Central memory CD8-positive, alpha-beta T cell (primary cell): Measurements from ENCODE around the gene GPRC5B.

Experiments
- ATAC-seq: fragments of 150-1000 bp; cut with Tn5 transposase; replicated peaks from 2 replicates; pipeline ENCODE4 v1.10.0; 2022; ENCODE audit warnings: mild to moderate bottlenecking, moderate FRiP score, moderate number of reproducible peaks; ENCODE audit not compliant: poor library complexity, severe bottlenecking; ENCODE audit errors: extremely low read depth
- DNase-seq, 2 donors: peaks; one replicate each; pipeline ENCODE4 v3.0.0; 2021; ENCODE audit warnings: low spot score in 2 of 2
- H3K27ac Mint-ChIP-seq: one replicate; pipeline ENCODE4 v1.8.0; 2022; ENCODE audit warnings: low read depth, mild to moderate bottlenecking, moderate library complexity, mixed read lengths
- H3K27me3 Mint-ChIP-seq: one replicate; pipeline ENCODE4 v1.8.0; 2022; ENCODE audit warnings: mixed read lengths
- H3K36me3 Mint-ChIP-seq: one replicate; pipeline ENCODE4 v1.8.0; 2022; ENCODE audit warnings: mild to moderate bottlenecking, moderate library complexity, mixed read lengths; ENCODE audit not compliant: insufficient read depth
- H3K4me1 Mint-ChIP-seq: one replicate; pipeline ENCODE4 v1.8.0; 2022; ENCODE audit warnings: mixed read lengths
- H3K4me3 Mint-ChIP-seq: one replicate; pipeline ENCODE4 v1.8.0; 2022; ENCODE audit warnings: mild to moderate bottlenecking, moderate library complexity, mixed read lengths
- H3K9me3 Mint-ChIP-seq: one replicate; pipeline ENCODE4 v1.8.0; 2022; ENCODE audit warnings: mixed read lengths

The GPRC5B gene

GRCh38 chr16:19833176-19833575 is 51.5 kb downstream of the GPRC5B start:
- H3K27ac Mint-ChIP-seq: no peak overlapping the region
- no peaks in the 10 kb centered on the region for H3K27me3 Mint-ChIP-seq
- no peak for ATAC-seq
- H3K9me3 Mint-ChIP-seq: no peaks in the 10 kb centered on the region
- DNase-seq: no peak
- H3K4me1 Mint-ChIP-seq: no peaks in the 10 kb centered on the region
- H3K4me3 Mint-ChIP-seq: no peak overlapping the region
- H3K36me3 Mint-ChIP-seq: no peaks in the 10 kb centered on the region

- no peak overlapping the region for H3K27ac Mint-ChIP-seq
- no peak overlapping the region for H3K4me3 Mint-ChIP-seq
- no peaks in the 10 kb centered on the region for H3K9me3 Mint-ChIP-seq
- H3K4me1 Mint-ChIP-seq: no peaks in the 10 kb centered on the region
- H3K27me3 Mint-ChIP-seq: no peaks in the 10 kb centered on the region
- no peak for ATAC-seq
- H3K36me3 Mint-ChIP-seq: no peaks in the 10 kb centered on the region
- DNase-seq: no peak
Observed at GRCh38 chr16:19831678-19832077, 53.0 kb downstream of the GPRC5B start.

GRCh38 chr16:19830902-19831560 is 53.6 kb downstream of the GPRC5B start:
- no peak overlapping the region for H3K27ac Mint-ChIP-seq
- no peaks in the 10 kb centered on the region for H3K9me3 Mint-ChIP-seq
- H3K36me3 Mint-ChIP-seq: no peaks in the 10 kb centered on the region
- no peaks in the 10 kb centered on the region for H3K4me1 Mint-ChIP-seq
- no peaks in the 10 kb centered on the region for H3K27me3 Mint-ChIP-seq
- ATAC-seq (no peak), DNase-seq (no peak)
- H3K4me3 Mint-ChIP-seq: no peak overlapping the region

- no peak overlapping the region for H3K4me3 Mint-ChIP-seq
- H3K36me3 Mint-ChIP-seq: no peaks in the 10 kb centered on the region
- no peaks in the 10 kb centered on the region for H3K27me3 Mint-ChIP-seq
- no peaks in the 10 kb centered on the region for H3K9me3 Mint-ChIP-seq
- H3K4me1 Mint-ChIP-seq: no peaks in the 10 kb centered on the region
- ATAC-seq: no peak
- no peak overlapping the region for H3K27ac Mint-ChIP-seq
- no peak for DNase-seq
Observed at GRCh38 chr16:19829844-19830692, 54.6 kb downstream of the GPRC5B start.

GRCh38 chr16:19824216-19824615 is 60.4 kb downstream of the GPRC5B start:
- Mint-ChIP-seq H3K27ac (no peak overlapping the region), H3K4me3 (no peak overlapping the region), H3K9me3 (no peaks in the 10 kb centered on the region), H3K27me3 (no peaks in the 10 kb centered on the region), H3K36me3 (no peaks in the 10 kb centered on the region), H3K4me1 (no peaks in the 10 kb centered on the region)
- DNase-seq (no peak), ATAC-seq (no peak)

- Mint-ChIP-seq H3K36me3 (no peaks in the 10 kb centered on the region), H3K4me3 (no peak overlapping the region)
- ATAC-seq: no peak
Observed at GRCh38 chr16:19823322-19823721, 61.3 kb downstream of the GPRC5B start.

GRCh38 chr16:19822533-19822932 is 62.1 kb downstream of the GPRC5B start:
- H3K9me3 Mint-ChIP-seq: no peaks in the 10 kb centered on the region
- no peak overlapping the region for H3K4me3 Mint-ChIP-seq
- H3K36me3 Mint-ChIP-seq: no peaks in the 10 kb centered on the region
- H3K27me3 Mint-ChIP-seq: peaks cover 1% of the 10 kb centered on the region
- H3K27ac Mint-ChIP-seq: no peak overlapping the region
- no peaks in the 10 kb centered on the region for H3K4me1 Mint-ChIP-seq
- ATAC-seq (no peak), DNase-seq (no peak)

More at GRCh38 chr16:19823322-19823721, 61.3 kb downstream of the GPRC5B start:
- DNase-seq: no peak
- Mint-ChIP-seq H3K9me3 (no peaks in the 10 kb centered on the region), H3K4me1 (no peaks in the 10 kb centered on the region), H3K27me3 (no peaks in the 10 kb centered on the region), H3K27ac (no peak overlapping the region)

- peaks cover 4% of the 10 kb centered on the region for H3K9me3 Mint-ChIP-seq
- no peaks in the 10 kb centered on the region for H3K36me3 Mint-ChIP-seq
- DNase-seq: no peak
- H3K27me3 Mint-ChIP-seq: peaks cover 16% of the 10 kb centered on the region
- no peak overlapping the region for H3K27ac Mint-ChIP-seq
- ATAC-seq: no peak
- no peaks in the 10 kb centered on the region for H3K4me1 Mint-ChIP-seq
- H3K4me3 Mint-ChIP-seq: no peak overlapping the region
Observed at GRCh38 chr16:19817875-19818274, 66.8 kb downstream of the GPRC5B start.

- Mint-ChIP-seq H3K4me3 (no peak overlapping the region), H3K4me1 (no peaks in the 10 kb centered on the region), H3K9me3 (peaks cover 6% of the 10 kb centered on the region), H3K27ac (no peak overlapping the region), H3K36me3 (no peaks in the 10 kb centered on the region), H3K27me3 (peaks cover 22% of the 10 kb centered on the region)
- DNase-seq (no peak), ATAC-seq (no peak)
Observed at GRCh38 chr16:19817122-19817521, 67.5 kb downstream of the GPRC5B start.

GRCh38 chr16:19815418-19815817 is 69.2 kb downstream of the GPRC5B start:
- DNase-seq (no peak), ATAC-seq (no peak)
- H3K36me3 Mint-ChIP-seq: no peaks in the 10 kb centered on the region
- H3K4me1 Mint-ChIP-seq: no peaks in the 10 kb centered on the region
- H3K27ac Mint-ChIP-seq: no peak overlapping the region
- no peak overlapping the region for H3K4me3 Mint-ChIP-seq
- H3K9me3 Mint-ChIP-seq: peaks cover 6% of the 10 kb centered on the region
- peaks cover 22% of the 10 kb centered on the region for H3K27me3 Mint-ChIP-seq

GRCh38 chr16:19812986-19813385 is 71.7 kb downstream of the GPRC5B start:
- no peak overlapping the region for H3K4me3 Mint-ChIP-seq
- ATAC-seq: no peak
- H3K27ac Mint-ChIP-seq: no peak overlapping the region
- peaks cover 6% of the 10 kb centered on the region for H3K9me3 Mint-ChIP-seq
- DNase-seq: no peak
- H3K27me3 Mint-ChIP-seq: peaks cover 22% of the 10 kb centered on the region
- H3K36me3 Mint-ChIP-seq: no peaks in the 10 kb centered on the region
- no peaks in the 10 kb centered on the region for H3K4me1 Mint-ChIP-seq

- no peak overlapping the region for H3K27ac Mint-ChIP-seq
- peaks cover 15% of the 10 kb centered on the region for H3K27me3 Mint-ChIP-seq
- DNase-seq (no peak), ATAC-seq (no peak)
- H3K4me3 Mint-ChIP-seq: no peak overlapping the region
- H3K4me1 Mint-ChIP-seq: no peaks in the 10 kb centered on the region
- no peaks in the 10 kb centered on the region for H3K36me3 Mint-ChIP-seq
- peaks cover 6% of the 10 kb centered on the region for H3K9me3 Mint-ChIP-seq
Observed at GRCh38 chr16:19810817-19811731, 73.6 kb downstream of the GPRC5B start.
